Renal pelvis (tissue), 12 donors: ENCODE measurements around the gene RPS6KA1. TPM values are rescaled to one million over a fixed set of nuclear protein-coding genes. Genes with fewer than 3 reads are reported as not detected.
"Not testable (repeated sequence)": the region's sequence is repeated elsewhere in the genome, so short reads cannot be mapped to it uniquely, and the experiment has no call there.

Experiments
- DNase-seq: peaks from one replicate; pipeline ENCODE4 v3.0.0-alpha.2; 2013
- long read RNA-seq, 16 experiments: transcript quantifications; one replicate each; lab custom pipeline, GENCODE V29; 2026
- polyA plus RNA-seq, 3 donors: library from polyadenylated mRNA; unstranded; fragments of 120-200 nt; gene quantifications; one replicate each; pipeline ENCODE4 v1.2.1, GENCODE V29; 2013; ENCODE audit not compliant: insufficient read length in 3 of 3

RPS6KA1 gene
- 10 to 100 TPM; 21.2 to 24.5 (median 22.2) TPM for polyA plus RNA-seq
- long read RNA-seq, donor 1, partial matches to known transcripts = 0 of 2 reads
- long read RNA-seq, donor 1, other reads (novel, unspliced or antisense) = 0 of 2 reads
- long read RNA-seq, donor 2, transcript RPS6KA1-204 (22 exons, 3,186 nt) = major isoform, 5 of 6 reads
- long read RNA-seq, donor 2, partial matches to known transcripts = 0 of 6 reads
- long read RNA-seq, donor 2, other reads (novel, unspliced or antisense) = 0 of 6 reads
- long read RNA-seq, donor 3, partial matches to known transcripts = 0 of 2 reads
- long read RNA-seq, donor 3, other reads (novel, unspliced or antisense) = 0 of 2 reads
- long read RNA-seq, donor 4, partial matches to known transcripts = 0 of 1 reads
- long read RNA-seq, donor 4, other reads (novel, unspliced or antisense) = 0 of 1 reads
- long read RNA-seq, donor 5, partial matches to known transcripts = 0 of 4 reads
- long read RNA-seq, donor 5, other reads (novel, unspliced or antisense) = 0 of 4 reads
- long read RNA-seq, donor 6, partial matches to known transcripts = 0 of 1 reads
- long read RNA-seq, donor 6, other reads (novel, unspliced or antisense) = 0 of 1 reads
- long read RNA-seq, donor 7, transcript RPS6KA1-204 (22 exons, 3,186 nt) = major isoform, 7 of 7 reads
- long read RNA-seq, donor 7, partial matches to known transcripts = 0 of 7 reads
- long read RNA-seq, donor 7, other reads (novel, unspliced or antisense) = 0 of 7 reads
- long read RNA-seq, donor 8, partial matches to known transcripts = 0 of 2 reads
- long read RNA-seq, donor 8, other reads (novel, unspliced or antisense) = 0 of 2 reads
- long read RNA-seq, donor 9, partial matches to known transcripts = 0 of 4 reads
- long read RNA-seq, donor 9, other reads (novel, unspliced or antisense) = 0 of 4 reads
- long read RNA-seq, donor 10, partial matches to known transcripts = 0 of 4 reads
- long read RNA-seq, donor 10, other reads (novel, unspliced or antisense) = 0 of 4 reads
- long read RNA-seq, donor 11, partial matches to known transcripts = 0 of 3 reads
- long read RNA-seq, donor 11, other reads (novel, unspliced or antisense) = 0 of 3 reads
- long read RNA-seq, donor 12, transcript RPS6KA1-204 (22 exons, 3,186 nt) = major isoform, 6 of 6 reads
- long read RNA-seq, donor 12, partial matches to known transcripts = 0 of 6 reads
- long read RNA-seq, donor 12, other reads (novel, unspliced or antisense) = 0 of 6 reads
- long read RNA-seq, donor 13 = 0 reads
- long read RNA-seq, donor 14 = 0 reads
- long read RNA-seq, donor 15, transcript RPS6KA1-204 (22 exons, 3,186 nt) = major isoform, 5 of 5 reads
- long read RNA-seq, donor 15, partial matches to known transcripts = 0 of 5 reads
- long read RNA-seq, donor 15, other reads (novel, unspliced or antisense) = 0 of 5 reads
- long read RNA-seq, donor 16, partial matches to known transcripts = 15 of 18 reads
- long read RNA-seq, donor 16, other reads (novel, unspliced or antisense) = 0 of 18 reads

GRCh38 chr1:26529655-26530409 is at the start of gene RPS6KA1:
TSS of gene RPS6KA1 (plus strand) at chr1:26529761. CDS start at chr1:26529921, 160 bp downstream.
- DNase-seq = peak; percentile 70

GRCh38 chr1:26482921-26483320 is 46.6 kb upstream of the RPS6KA1 start:
- no peak for DNase-seq

GRCh38 chr1:26483980-26484379 is 45.6 kb upstream of the RPS6KA1 start:
- no peak for DNase-seq

- DNase-seq = no peak
Measured at GRCh38 chr1:26490155-26490554, 39.4 kb upstream of the RPS6KA1 start.

GRCh38 chr1:26493267-26493666 is 36.3 kb upstream of the RPS6KA1 start:
- no peak for DNase-seq

- DNase-seq = no peak
Measured at GRCh38 chr1:26493938-26494337, 35.6 kb upstream of the RPS6KA1 start.

- peak; percentile 58 for DNase-seq
Measured at GRCh38 chr1:26496861-26497260, 32.7 kb upstream of the RPS6KA1 start.

GRCh38 chr1:26498894-26499293 is 30.7 kb upstream of the RPS6KA1 start:
- no peak for DNase-seq

- peak; percentile 80 for DNase-seq
Measured at GRCh38 chr1:26500488-26501175, 28.9 kb upstream of the RPS6KA1 start.

- DNase-seq = not testable (repeated sequence)
Measured at GRCh38 chr1:26510711-26511110, 18.9 kb upstream of the RPS6KA1 start.

GRCh38 chr1:26515836-26516235 is 13.7 kb upstream of the RPS6KA1 start:
- not testable (repeated sequence) for DNase-seq

- DNase-seq = no peak
Measured at GRCh38 chr1:26516987-26517765, 12.4 kb upstream of the RPS6KA1 start.

GRCh38 chr1:26517766-26518049 is 11.9 kb upstream of the RPS6KA1 start:
- no peak for DNase-seq

- DNase-seq = no peak
Measured at GRCh38 chr1:26518355-26518754, 11.2 kb upstream of the RPS6KA1 start.

GRCh38 chr1:26520339-26520738 is 9.2 kb upstream of the RPS6KA1 start:
- DNase-seq = no peak

GRCh38 chr1:26521669-26522030 is 7.9 kb upstream of the RPS6KA1 start:
- DNase-seq = no peak

- no peak for DNase-seq
Measured at GRCh38 chr1:26522073-26522472, 7.5 kb upstream of the RPS6KA1 start.

GRCh38 chr1:26524181-26524580 is 5.4 kb upstream of the RPS6KA1 start:
- no peak for DNase-seq

- no peak for DNase-seq
Measured at GRCh38 chr1:26526287-26526686, 3.3 kb upstream of the RPS6KA1 start.

GRCh38 chr1:26529405-26529654 is 231 bp upstream of the RPS6KA1 start:
- DNase-seq = no peak
